ENCODE data around the gene DIP2C.
"Not testable (repeated sequence)": the region's sequence is repeated elsewhere in the genome, so short reads cannot be mapped to it uniquely, and the experiment has no call there.

The DIP2C gene

DNA sequence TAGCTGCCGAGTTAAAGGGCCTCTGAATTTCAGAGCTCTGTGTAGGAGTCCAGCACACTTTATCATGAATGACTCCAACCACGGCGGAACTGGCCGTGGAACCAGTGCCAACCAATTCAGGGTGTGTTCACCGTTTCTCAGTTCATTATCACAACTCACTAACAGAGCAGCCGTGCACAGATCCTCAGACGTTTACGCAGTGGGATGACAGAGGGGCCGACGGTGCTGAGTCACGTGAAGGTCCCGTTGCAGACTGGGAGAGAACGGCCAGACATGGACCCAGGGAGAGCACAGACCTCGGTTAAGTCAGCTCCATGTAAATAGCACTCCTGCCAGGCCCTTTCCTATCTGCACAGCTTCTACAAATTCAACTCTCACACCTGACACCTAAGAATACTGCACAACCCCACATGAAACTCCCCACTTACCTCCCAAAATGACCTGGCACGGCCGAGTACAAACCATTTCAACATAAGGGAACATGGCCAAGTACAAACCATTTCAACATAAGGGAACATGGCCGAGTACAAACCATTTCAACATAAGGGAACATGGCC is 95.5 kb downstream of the DIP2C start:
- DNase-seq (ENCODE audit: low read depth, low spot score): no peak
- no peak overlapping the region for H3K4me3 ChIP-seq (ENCODE audit: low read length)

DNA sequence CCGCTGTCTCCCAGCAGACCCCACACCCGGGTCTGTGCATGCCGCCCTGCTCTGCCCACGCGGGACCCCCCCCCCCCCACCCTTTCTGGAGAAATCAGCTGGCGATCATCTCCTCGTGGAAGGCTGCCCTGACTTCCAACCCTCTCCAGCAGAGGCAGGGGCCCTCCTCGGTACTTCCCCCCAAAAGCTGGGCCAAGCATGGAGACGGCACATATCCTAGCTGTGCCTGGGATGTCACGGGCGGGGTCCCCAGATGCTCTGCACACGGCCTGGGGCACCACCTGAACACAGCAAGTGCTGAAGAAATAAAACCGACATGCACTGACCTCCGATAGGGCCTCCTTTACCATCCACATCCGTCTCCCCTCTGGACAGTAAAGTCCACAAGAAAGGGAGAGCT is 96.0 kb downstream of the DIP2C start:
- H3K4me3 ChIP-seq (ENCODE audit: low read length): no peak overlapping the region
- no peak for DNase-seq (ENCODE audit: low read depth, low spot score)

DNA sequence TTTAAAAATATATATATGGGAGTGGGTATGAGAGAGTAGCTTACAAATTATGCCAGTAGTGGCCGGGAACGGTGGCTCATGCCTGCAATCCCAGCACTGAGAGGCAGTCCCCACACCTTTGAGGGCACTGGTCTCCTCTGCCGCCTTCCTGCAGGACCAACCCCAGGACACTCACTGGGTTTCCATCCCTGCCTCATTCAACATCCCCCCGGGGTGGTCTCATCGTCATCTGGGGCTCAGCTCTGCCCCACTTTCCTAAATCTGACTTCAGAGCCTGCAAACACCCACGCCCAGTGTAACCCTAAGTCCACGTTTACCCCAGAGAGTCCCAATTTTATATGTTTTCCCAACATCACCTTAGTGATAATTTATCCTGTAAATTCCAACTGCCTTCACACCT is 96.5 kb downstream of the DIP2C start:
- H3K4me3 ChIP-seq (ENCODE audit: low read length): no peak overlapping the region
- DNase-seq (ENCODE audit: low read depth, low spot score): no peak

DNA sequence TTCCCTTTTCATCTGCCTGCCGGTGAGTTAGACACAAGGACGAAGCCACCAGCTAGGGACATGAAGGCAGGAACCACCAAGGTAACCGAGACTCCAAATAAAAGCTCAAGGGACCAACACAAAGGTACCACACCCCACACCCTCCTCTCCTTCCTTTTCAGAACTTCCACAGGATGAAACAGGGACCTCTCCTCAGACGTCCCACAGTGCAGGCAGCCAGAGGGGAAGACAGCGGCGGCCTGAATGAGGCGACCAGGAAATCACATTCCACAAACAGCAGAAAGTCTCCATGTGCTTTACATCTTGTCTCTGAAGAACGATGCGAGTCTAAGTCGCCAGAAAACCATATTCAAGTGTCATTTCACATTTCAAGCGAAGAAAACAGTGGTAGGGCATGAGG is 97.8 kb downstream of the DIP2C start:
- H3K4me3 ChIP-seq (ENCODE audit: low read length): no peak overlapping the region
- no peak for DNase-seq (ENCODE audit: low read depth, low spot score)

DNA sequence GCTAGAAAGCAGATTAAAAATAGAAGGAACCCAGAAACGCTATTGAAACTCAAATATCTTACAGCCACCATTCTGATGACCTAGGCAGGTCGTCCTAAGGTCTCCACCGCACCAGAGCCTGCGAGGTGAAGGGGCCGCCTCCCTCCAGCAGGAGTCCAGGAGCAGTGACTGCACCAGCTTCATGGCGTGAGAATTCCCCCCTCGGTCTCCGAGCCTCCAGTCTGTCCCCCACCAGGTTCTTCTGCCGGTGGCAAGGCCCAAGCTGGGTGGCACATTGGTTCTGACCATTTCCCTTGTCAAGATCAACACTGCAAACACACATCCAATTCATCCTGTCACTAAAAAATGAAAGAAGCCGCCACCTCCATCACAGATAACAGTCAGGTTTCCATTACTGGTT is 98.7 kb downstream of the DIP2C start:
- H3K4me3 ChIP-seq (ENCODE audit: low read length): no peak overlapping the region
- no peak for DNase-seq (ENCODE audit: low read depth, low spot score)

DNA sequence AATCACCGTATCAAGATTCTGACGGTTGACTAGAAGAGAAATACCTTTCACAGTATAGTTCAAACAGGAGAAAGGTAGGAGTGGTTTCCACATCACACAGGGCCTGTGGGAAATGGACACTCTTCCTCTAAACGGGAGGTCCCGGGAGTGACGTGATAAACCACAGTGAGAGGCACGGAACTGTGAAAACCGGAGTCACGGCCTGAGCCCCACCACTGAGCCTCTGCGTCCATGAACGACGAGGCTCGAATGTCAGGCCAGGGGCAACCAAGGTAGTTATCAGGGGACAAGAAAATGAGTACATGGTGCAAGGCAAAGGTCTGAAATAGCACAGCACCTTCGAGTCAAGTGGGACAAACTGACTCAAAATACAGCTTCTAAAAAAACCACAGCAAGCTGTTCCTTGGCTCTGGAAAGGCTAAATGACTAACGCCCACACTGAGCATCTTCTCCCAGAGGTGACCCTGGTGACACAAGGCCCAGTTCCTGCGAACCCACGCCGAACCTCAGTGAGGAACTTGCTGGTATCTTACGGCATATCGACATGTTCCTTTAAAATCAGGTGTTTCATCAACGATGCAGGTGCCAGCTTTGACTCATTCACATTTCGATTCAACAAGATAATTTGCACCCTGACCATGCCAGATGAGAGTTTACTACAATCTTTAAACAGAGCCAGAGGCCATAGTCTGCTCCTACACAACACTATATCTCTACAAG is 99.3 kb downstream of the DIP2C start:
- H3K4me3 ChIP-seq (ENCODE audit: low read length): no peak overlapping the region
- no peak for DNase-seq (ENCODE audit: low read depth, low spot score)

DNA sequence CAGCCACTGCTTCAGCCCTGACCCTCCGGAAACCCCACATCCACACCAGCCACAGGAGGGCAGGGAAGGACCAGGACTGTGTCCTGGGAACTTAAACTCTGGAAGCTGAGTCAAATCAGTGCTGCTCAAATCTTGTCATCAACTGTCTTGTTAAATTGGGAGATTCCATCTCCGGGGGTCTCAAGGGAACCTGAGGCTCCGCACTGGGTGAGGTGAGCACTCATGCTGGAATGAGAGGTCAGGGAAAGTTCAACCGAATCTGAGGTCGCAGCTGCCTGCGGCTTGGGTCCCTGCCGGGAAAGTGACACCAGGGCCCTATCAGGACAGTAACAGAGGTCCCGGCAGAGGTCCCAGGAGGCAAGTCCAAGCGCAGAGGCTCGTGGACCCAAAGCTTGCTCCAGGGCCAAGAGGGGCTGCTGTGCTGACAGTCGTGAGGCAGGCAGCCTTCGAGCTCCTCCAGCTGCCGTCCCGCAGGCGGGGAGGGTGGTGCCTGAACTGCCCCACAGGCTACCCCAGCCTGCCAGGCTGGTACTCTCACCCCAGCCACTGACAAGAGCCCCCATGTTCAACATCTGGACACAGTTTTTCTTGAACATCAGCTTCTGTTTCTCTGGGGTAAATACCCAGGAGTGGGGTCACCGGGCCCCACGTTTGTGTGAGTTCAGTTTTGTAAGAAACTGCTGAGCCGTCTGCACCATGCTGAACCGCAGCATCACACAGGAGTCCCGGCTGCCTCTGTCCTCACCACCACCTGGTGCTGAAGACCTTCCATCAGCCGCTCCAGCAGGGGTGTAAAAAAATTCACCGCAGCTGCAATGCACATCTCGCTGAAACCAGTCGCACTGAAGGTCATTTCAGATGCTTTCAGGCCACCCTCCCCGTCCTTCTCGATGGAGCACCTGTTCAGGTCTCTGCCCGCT is 101.0 kb downstream of the DIP2C start:
- no peak for DNase-seq (ENCODE audit: low read depth, low spot score)

DNA sequence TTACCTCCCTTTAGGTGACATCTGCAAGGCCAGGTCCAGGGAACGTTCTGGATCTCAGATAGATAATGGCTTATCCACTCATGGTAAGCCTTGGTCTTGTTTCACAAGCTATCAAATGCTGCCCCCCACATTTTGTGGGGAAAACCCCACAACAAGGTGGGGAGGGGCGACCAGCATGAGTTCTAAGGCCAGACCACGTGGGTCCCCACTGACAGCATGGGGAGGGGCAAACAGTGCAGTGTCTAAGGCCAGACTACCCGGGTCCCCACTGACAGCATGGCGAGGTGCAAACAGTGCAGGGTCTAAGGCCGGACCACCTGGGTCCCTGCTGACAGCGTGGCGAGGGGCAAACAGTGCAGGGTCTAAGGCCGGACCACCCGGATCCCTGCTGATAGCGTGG is 102.8 kb downstream of the DIP2C start:
- no peak for DNase-seq (ENCODE audit: low read depth, low spot score)
- H3K4me3 ChIP-seq (ENCODE audit: low read length): no peak overlapping the region

More for the DNA sequence above, 101.0 kb downstream of the DIP2C start:
- no peak overlapping the region for H3K4me3 ChIP-seq (ENCODE audit: low read length)

DNA sequence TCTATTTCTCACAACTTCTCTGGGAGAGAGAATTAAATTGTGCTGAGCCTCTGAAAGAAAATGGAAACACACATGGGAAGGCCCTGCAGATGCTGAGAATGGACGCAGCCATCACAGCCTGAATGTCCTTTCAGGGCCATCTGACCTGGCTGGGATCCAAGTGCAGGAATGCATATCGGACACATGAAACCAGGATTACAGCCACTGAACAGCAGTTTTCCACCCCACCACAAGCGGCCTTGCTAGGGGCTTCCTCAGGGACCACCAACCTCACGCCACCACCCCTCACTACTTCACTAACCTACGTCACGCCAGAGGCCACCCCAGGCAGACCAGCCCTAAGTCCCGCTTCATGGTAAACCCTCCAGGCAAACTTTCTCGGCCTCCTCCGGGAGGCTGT is 103.3 kb downstream of the DIP2C start:
- no peak overlapping the region for H3K4me3 ChIP-seq (ENCODE audit: low read length)
- DNase-seq (ENCODE audit: low read depth, low spot score): no peak

DNA sequence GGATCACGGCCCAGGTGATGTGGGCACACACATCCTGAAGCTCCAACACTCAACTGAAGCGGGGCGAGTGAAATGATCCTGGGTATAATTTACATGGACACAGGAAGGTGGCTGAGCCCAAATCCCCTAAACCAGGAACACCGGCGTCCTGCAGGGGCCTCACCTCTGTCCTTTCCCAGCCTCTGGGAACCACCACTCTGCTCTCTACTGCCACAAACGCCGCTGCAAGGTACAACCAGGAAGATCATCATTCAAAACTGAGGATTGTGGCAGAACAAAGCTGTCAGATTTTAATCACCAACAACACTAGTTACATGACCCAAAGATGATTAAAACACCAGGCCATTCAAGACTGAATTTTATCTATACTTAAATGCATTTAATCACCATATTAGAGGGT is 104.0 kb downstream of the DIP2C start:
- DNase-seq (ENCODE audit: low read depth, low spot score): no peak
- H3K4me3 ChIP-seq (ENCODE audit: low read length): no peak overlapping the region

DNA sequence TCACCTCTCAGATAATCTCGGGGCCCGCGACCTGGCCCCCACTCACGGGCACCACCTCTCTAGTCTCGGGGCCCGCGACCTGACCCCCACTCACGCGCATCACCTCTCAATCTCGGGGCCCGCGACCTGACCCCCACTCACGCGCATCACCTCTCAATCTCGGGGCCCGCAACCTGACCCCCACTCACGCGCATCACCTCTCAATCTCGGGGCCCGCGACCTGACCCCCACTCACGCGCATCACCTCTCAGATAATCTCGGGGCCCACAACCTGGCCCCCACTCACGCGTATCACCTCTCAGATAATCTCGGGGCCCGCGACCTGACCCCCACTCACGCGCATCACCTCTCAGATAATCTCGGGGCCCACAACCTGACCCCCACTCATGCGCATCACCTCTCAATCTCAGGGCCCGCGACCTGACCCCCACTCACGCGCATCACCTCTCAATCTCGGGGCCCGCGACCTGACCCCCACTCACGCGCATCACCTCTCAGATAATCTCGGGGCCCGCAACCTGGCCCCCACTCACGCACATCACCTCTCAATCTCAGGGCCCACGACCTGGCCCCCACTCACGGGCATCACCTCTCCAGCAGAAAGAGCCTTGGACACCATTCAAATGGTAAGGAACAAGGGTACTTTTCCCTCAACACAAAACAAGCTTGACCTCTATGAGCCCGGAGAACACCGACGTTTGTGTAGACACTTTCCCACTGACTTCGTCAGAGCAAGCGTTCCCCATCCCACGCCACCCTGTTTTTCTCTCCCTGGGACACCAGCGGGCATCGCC is 104.8 kb downstream of the DIP2C start:
- not testable (repeated sequence) for H3K4me3 ChIP-seq (ENCODE audit: low read length)

DNA sequence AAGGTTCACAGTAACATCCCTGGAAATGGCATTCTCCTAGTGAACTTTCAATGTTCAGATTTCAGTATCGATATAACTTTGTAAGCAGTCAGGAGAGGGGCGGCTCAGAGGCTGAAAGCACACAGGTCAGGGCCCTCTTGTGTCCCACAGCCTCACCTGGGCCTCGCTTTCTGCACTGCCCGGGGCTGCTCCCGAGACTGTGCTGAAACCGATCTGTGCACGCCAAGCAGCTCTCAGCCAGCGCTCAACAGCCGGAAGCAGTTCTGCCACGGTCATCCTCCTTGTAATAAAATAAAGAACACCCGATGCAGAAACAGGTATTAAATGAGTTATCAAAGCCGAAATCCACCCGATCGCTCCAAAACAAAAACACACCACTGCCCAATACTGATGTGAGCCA is 106.0 kb downstream of the DIP2C start:
- no peak for DNase-seq (ENCODE audit: low read depth, low spot score)
- H3K4me3 ChIP-seq (ENCODE audit: low read length): no peak overlapping the region

More for the DNA sequence above, 104.8 kb downstream of the DIP2C start:
- not testable (repeated sequence) for DNase-seq (ENCODE audit: low read depth, low spot score)

DNA sequence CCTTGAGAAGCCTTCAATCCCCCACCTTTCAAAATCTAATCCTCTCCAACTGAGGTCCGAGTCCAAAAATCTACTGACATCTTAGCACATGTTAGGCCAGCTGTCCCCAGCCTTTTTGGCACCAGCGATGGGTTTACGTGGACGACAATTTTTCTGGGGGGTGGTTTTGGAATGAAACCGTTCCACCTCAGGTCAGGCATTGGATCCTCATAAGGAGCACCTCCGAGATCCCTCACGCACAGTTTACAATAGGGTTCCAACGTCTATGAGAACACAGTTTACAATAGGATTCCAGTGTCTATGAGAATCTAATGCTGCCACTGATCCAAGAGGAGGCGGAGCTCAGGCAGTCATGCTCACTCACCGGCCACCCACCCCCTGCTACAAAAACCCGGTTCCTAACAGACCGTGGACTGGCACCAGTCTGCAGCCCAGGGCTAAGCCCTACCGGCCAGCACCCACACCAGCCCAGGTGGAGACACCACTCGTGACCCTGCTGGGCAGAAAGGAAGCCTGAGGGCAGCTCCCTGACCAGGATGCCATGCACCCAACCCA is 107.6 kb downstream of the DIP2C start:
- DNase-seq (ENCODE audit: low read depth, low spot score): no peak
- H3K4me3 ChIP-seq (ENCODE audit: low read length): no peak overlapping the region

DNA sequence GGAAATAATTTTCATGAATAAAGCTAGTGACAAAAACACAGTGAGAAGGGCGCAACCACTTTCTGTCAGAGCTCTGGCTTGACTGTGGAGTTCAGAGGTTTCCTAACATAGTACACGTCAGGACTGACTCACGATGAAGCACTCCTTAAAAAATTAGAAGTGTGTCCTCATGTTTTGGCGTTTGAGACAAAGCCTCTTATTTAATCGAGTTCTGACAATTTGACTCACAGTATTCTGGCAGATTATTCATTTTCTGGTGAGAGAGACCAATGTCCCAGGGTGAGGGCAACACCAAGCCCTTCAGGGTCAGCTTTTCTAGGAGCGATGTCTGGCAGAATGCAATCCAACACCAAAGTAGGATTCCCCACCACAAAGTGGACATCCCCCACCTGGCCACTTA is 108.7 kb downstream of the DIP2C start:
- DNase-seq (ENCODE audit: low read depth, low spot score): no peak
- no peak overlapping the region for H3K4me3 ChIP-seq (ENCODE audit: low read length)

DNA sequence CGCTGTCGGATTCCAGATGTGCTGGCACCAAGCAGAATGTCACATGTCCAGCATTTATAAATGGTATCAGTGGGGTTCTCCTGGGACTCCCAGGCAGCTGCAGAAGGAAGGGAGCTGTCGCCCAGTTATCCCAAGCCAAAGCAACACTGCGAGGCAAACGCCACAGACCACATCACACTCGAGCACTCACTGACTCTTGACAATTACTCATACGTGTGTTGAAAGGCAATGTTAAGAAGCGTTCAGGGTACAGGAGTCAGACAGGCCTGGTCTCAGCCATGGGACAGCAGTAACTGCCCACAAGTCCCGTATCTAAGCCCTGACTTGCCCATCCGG is 113.4 kb downstream of the DIP2C start:
- no peak for DNase-seq (ENCODE audit: low read depth, low spot score)
- no peak overlapping the region for H3K4me3 ChIP-seq (ENCODE audit: low read length)

DNA sequence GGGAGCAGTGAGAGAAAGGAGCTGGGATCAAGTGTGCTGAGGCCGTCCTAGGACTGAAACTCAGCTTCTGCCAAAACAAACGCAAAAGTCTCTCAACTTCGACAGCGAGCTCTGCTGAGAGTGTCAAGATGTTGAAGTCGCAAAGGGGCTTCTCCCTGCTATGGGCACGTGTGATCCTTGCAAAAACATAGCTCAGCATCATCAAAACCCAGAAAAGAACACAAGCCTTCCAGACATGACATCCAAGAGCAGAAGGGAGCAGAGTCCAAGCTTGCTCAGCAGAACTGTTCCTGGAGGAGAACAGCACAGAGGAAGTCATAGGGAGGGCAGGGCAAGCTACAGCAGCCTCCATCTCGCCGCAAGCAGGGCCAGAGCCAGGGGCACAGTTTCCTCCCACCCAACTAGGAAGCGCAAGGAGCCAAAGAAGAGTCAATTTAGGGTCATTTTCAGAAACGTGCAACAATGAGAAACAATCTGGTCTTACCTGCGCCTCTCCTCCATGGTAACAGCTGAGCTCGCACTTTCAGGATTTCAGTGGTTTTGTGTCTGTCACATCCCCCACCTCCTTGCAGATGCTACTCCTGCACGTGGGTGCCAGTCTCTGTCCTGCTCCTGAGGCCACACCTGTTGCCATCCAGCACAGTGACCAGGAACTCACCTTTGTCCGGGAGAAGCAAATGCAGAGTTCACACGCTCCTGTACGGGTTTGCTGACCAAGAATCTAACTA is 113.9 kb downstream of the DIP2C start:
- DNase-seq (ENCODE audit: low read depth, low spot score): no peak
- no peak overlapping the region for H3K4me3 ChIP-seq (ENCODE audit: low read length)

DNA sequence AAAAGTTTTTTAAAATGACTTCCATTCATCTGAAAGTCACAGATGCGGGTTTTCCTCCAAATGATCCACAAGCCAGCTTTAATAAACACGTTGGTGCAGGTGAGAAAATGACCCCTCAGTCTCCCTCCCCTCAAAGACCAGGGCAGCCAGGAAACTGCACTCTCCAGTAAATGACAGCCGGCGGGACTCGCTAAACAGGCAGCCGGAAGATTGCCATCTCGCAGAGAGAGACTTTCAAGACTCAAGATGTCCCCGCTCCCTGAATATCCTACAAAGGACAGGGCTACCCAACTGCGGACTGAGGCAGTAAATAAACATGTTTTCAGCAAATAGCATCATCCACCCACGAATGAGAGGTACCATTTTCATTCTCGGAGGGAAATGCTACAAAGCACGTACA is 116.8 kb downstream of the DIP2C start:
- H3K4me3 ChIP-seq (ENCODE audit: low read length): no peak overlapping the region

DNA sequence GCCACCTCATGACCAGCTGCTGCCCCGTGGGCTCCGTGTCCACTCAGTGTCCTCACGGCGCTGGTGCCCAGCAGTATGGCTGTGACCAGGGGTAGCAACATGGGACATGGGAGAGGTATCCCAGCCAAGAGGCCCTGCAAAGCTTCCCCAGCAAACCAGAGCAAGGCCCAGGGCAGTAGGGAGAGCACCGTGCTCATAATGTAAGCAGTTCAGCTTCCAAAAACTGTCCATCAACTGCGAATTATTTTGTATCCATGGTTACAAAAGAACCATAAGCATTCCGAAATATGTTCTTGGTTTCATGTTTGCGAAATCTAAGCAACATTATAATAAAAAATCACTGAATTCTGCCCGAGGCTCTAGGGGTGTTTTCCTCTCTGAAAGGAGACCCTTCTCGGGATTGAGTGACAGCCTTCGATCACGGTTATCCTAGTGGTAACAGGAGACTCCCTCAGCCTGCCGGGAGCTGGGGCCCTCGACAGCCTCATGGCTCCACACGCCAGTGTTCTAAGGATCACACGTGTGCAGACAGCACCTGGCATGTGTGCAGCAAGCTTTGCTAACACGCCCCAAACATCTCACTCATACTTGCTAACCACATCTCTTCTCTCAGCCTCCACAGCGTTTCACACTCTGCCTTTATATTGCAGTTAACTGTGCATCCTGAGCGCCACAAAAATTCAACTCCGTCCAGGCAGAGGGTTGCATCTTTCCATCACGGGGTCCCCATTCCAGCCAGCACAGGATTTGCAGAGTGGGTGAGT is 117.6 kb downstream of the DIP2C start:
- DNase-seq (ENCODE audit: low read depth, low spot score): no peak
- no peak overlapping the region for H3K4me3 ChIP-seq (ENCODE audit: low read length)

More for the DNA sequence above, 116.8 kb downstream of the DIP2C start:
- DNase-seq (ENCODE audit: low read depth, low spot score): no peak

Data from Jurkat, Clone E6-1 (cell line).